K562 (cell line): Measurements from ENCODE around the gene SLC4A11.

Source experiments
- HNRNPH1 ChIP-seq: fragments of 200-400 bp; formaldehyde crosslinking; optimal IDR thresholded peaks from 2 replicates; pipeline ENCODE3; 2017; ENCODE audit warnings: low read depth, mild to moderate bottlenecking, low read length, moderate library complexity
- HNRNPL ChIP-seq: fragments of 200-400 bp; formaldehyde crosslinking; IDR thresholded peaks from 2 replicates; pipeline ENCODE4 v1.6.1; 2017; ENCODE audit warnings: low read depth, mild to moderate bottlenecking, low read length
- NCOA4 ChIP-seq: fragments of 450-650 bp; IDR thresholded peaks from 2 replicates; pipeline ENCODE4 v1.6.1; 2018; ENCODE audit warnings: mild to moderate bottlenecking; ENCODE audit not compliant: partially characterized antibody
- POLR2A ChIP-seq: fragments of 450-650 bp; conservative IDR thresholded peaks from 2 replicates; pipeline ENCODE4 v1.6.1; 2016
- USF1 ChIP-seq: sonication (generic); formaldehyde crosslinking; IDR thresholded peaks from 2 replicates; pipeline ENCODE4 v1.9.0; 2022; ENCODE audit warnings: mild to moderate bottlenecking, missing genetic modification reagents

GRCh38 chr20:3199976-3200755 is 38.8 kb downstream of the SLC4A11 start:
- no peak for TF ChIP-seq NCOA4
- TF ChIP-seq USF1 (CRISPR knock-in tag): no peak
- no peak for TF ChIP-seq HNRNPH1
- TF ChIP-seq POLR2A: no peak
- no peak for TF ChIP-seq HNRNPL
